A549 (cell line): Measurements from ENCODE around the gene FAM174C. TPM values are rescaled to one million over a fixed set of nuclear protein-coding genes. Genes with fewer than 3 reads are reported as not detected.

Experiments
- ATAC-seq, 2 experiments: fragments of 200-7000 bp in 1 of 2; fragments of >200 bp in 1 of 2; cut with Nextera tagmentation in 1 of 2; cut with Tn5 transposase in 1 of 2; 3 replicates each; pipeline versions ENCODE4 v1.8.0 to v1.9.1; 2018 to 2020; ENCODE audit warnings: mild to moderate bottlenecking in 1 of 2, moderate library complexity in 1 of 2
- CTCF ChIA-PET: fragments of 300-600 bp; sonication (Branson Sonifier 250); formaldehyde crosslinking; extraction: SDS; loops from one replicate; lab custom pipeline; 2021; ENCODE audit warnings: antibody characterized with exemption, inconsistent platforms; lab: Yijun Ruan, JAX
- POLR2A ChIA-PET: fragments of 350-600 bp; formaldehyde crosslinking; extraction: SDS; loops from one replicate; lab custom pipeline; 2021; ENCODE audit warnings: antibody characterized with exemption, inconsistent platforms; lab: Yijun Ruan, JAX
- DNase-seq, 2 experiments: peaks; one replicate each; pipeline versions ENCODE4 v3.0.0 to v3.0.0-alpha.2; 2011 to 2016; ENCODE audit warnings: low read depth in 1 of 2, low spot score in 1 of 2
- FAIRE-seq: peaks from 2 replicates; lab custom pipeline; 2011; peaks lifted over from hg19 to GRCh38; lab: Jason Lieb, UNC
- H3K27ac ChIP-seq, 2 experiments: fragments of >200 bp; sonication (Bioruptor Twin); formaldehyde crosslinking; 3 replicates each; pipeline ENCODE4 v1.5.1; 2016 to 2017
- H3K4me1 ChIP-seq: fragments of >200 bp; sonication (Bioruptor Twin); formaldehyde crosslinking; 3 replicates; pipeline ENCODE4 v1.6.1; 2016
- H3K4me2 ChIP-seq: fragments of >200 bp; sonication (Bioruptor Twin); formaldehyde crosslinking; 3 replicates; pipeline ENCODE4 v1.6.1; 2016
- H3K4me3 ChIP-seq: fragments of >200 bp; sonication (Bioruptor Twin); formaldehyde crosslinking; 3 replicates; pipeline ENCODE4 v1.5.1; 2016
- H3K9me3 ChIP-seq: fragments of >200 bp; sonication (Bioruptor Twin); formaldehyde crosslinking; 3 replicates; pipeline ENCODE4 v1.6.1; 2016
- HOXB5 ChIP-seq: fragments of 250-450 bp; sonication (Bioruptor Pico); IDR thresholded peaks from 2 replicates; pipeline ENCODE4 v1.5.0; 2020; ENCODE audit warnings: mild to moderate bottlenecking, moderate library complexity
- KDM1A ChIP-seq: fragments of 200-600 bp; sonication (generic); IDR thresholded peaks from 2 replicates; pipeline ENCODE4 v1.6.1; 2016; ENCODE audit warnings: low read depth, mild to moderate bottlenecking
- ZSCAN20 ChIP-seq: fragments of 250-450 bp; sonication (Bioruptor Pico); IDR thresholded peaks from 2 replicates; pipeline ENCODE4 v1.8.0; 2022; ENCODE audit warnings: mild to moderate bottlenecking, moderate library complexity
- WGBS: methylation state at CpG from one replicate; pipeline ENCODE4 v1.1.6; 2017; ENCODE audit errors: missing lambda C conversion rate; 5-methylcytosine and 5-hydroxymethylcytosine counted together
- polyA plus RNA-seq, 4 experiments: library from polyadenylated mRNA; depleted of rRNA in 3 of 4; stranded (reverse); fragments of >200 nt; fragmentation: RNase III in 1 of 4; extraction: RNeasy Plus Mini Kit Qiagen cat#74134 plus additional on column Dnase treatment in 1 of 4; gene quantifications; 2 replicates in 3 of 4; 3 replicates in 1 of 4; pipeline ENCODE4 v1.2.3, GENCODE V29; 2011 to 2017
- TF ChIP-seq, protein P1 (sequence below): fragments of >200 bp; sonication (Bioruptor Twin); formaldehyde crosslinking; IDR thresholded peaks from 2 replicates; pipeline ENCODE4 v1.6.1; 2016

The FAM174C gene
- polyA plus RNA-seq, 2 of the 4 experiments (the other 2 are of a cell fraction): 24.8 to 37.1 TPM

DNA sequence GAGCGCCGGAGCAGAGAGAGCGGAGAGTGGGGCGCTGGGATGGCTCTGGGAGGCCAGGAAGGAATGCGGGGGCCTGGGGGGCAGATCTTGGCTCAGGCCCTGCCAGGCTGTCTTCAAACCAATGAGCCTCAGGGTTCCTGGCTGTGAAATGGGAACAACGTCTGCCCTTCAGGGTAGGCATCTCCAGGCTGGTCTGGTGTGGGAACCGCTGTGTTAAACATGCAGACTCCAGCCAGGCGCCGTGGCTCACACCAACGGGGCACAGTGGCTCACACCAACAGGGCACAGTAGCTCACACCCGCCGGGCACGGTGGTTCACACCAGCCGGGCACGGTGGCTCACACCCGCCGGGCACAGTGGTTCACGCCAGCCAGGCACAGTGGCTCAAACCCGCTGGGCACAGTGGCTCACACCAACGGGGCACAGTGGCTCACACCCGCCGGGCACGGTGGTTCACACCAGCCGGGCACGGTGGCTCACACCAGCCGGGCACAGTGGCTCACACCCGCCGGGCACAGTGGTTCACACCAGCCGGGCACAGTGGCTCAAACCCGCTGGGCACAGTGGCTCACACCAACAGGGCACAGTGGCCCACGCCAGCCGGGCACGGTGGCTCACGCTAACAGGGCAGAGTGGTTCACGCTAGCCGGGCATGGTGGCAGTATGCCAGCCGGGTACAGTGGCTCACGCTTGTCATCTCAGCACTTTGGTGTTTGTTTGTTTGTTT lies 50.4 kb downstream of the FAM174C start:
- ChIA-PET POLR2A (interaction anchor here (0.6 kb wide), 1 partner anchor 10 kb away, joined by 3 read pairs; no protein-coding TSS in a partner anchor), CTCF (interaction anchor here (0.9 to 2.4 kb wide), 3 partner anchors 9 to 12 kb away, joined by 3 to 9 read pairs (median 4); no protein-coding TSS in a partner anchor)
- TF ChIP-seq HOXB5: no peak
- TF ChIP-seq, protein P1, sequence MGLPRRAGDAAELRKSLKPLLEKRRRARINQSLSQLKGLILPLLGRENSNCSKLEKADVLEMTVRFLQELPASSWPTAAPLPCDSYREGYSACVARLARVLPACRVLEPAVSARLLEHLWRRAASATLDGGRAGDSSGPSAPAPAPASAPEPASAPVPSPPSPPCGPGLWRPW: no peak
- 0 out of 2 replicates have a peak, but pooled peaks have one; percentile 37 for TF ChIP-seq KDM1A
- FAIRE-seq (no peak), ATAC-seq (no peak), DNase-seq (no peak)
- 88% methylated on average over 25 of the region's 38 CpGs for WGBS
- Histone ChIP-seq H3K4me1 (peaks cover 19% of the 10 kb centered on the region), H3K9me3 (no peaks in the 10 kb centered on the region), H3K4me3 (peak overlapping the region; percentile 40; the same call in 2 of the 3 replicates), H3K4me2 (peak overlapping the region; percentile 87), H3K27ac (peak overlapping the region; percentile 78 to 99)

DNA sequence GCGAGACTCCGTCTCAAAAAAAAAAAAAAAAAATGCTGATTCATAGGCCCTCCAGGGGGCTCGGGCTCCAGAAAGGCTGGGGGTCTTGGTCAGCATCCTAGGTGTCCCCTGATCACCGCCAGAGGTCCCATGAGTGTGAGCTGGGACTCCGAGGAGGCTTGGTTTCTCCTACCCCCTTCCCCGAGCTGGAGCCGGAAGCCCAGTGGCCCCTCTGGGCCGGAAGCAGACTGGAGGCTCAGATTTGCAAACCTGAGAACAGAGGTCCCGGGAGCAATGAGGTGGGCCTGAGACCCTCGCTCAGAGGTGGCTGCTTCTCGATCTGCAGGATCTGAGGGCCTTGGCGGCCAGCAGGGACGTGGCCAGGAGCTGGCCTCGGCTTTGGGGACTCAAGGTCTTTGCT lies 51.8 kb downstream of the FAM174C start:
- CTCF ChIA-PET: interaction anchor here (0.8 to 2.4 kb wide), 3 partner anchors 11 to 48 kb away, joined by 3 to 9 read pairs (median 4); no protein-coding TSS in a partner anchor
- ATAC-seq (no peak), FAIRE-seq (no peak), DNase-seq (no peak)
- 82% methylated on average over 13 of the region's 14 CpGs for WGBS
- no peak overlapping the region for H3K4me2 ChIP-seq
- no peak for TF ChIP-seq ZSCAN20 (CRISPR knock-in tag)
- TF ChIP-seq, protein P1: no peak
- no peak overlapping the region for H3K4me3 ChIP-seq
- no peak overlapping the region for H3K27ac ChIP-seq
- POLR2A ChIA-PET: no interaction called here
- peaks cover 14% of the 10 kb centered on the region for H3K4me1 ChIP-seq
- no peaks in the 10 kb centered on the region for H3K9me3 ChIP-seq

Other genes starting within 250 kb of the FAM174C start
- gene CNN2, start 248.9 kb upstream of the FAM174C start, polyA plus RNA-seq (2011; rRNA removed): 31.7 and 32.2 TPM in 2 replicates
- 99.3 to 115 TPM (median 101 TPM) in 3 replicates for gene CNN2, start 248.9 kb upstream of the FAM174C start, polyA plus RNA-seq (2017; fragmentation: RNase III; extraction: RNeasy Plus Mini Kit Qiagen cat#74134 plus additional on column Dnase treatment)
- 5.0 and 6.6 TPM in 2 replicates for gene ABCA7, start 235.4 kb upstream of the FAM174C start, polyA plus RNA-seq (2011; rRNA removed)
- 8.8 to 13.5 TPM (median 12.6 TPM) in 3 replicates for gene ABCA7, start 235.4 kb upstream of the FAM174C start, polyA plus RNA-seq (2017; fragmentation: RNase III; extraction: RNeasy Plus Mini Kit Qiagen cat#74134 plus additional on column Dnase treatment)
- 0.48 and 1.2 TPM in 2 replicates for gene ARHGAP45, start 208.4 kb upstream of the FAM174C start, polyA plus RNA-seq (2011; rRNA removed)
- gene ARHGAP45, start 208.4 kb upstream of the FAM174C start, polyA plus RNA-seq (2017; fragmentation: RNase III; extraction: RNeasy Plus Mini Kit Qiagen cat#74134 plus additional on column Dnase treatment): 1.5 to 1.9 TPM (median 1.8 TPM) in 3 replicates
- gene POLR2E, start 180.2 kb upstream of the FAM174C start, polyA plus RNA-seq (2011; rRNA removed): 81.0 and 99.6 TPM in 2 replicates
- gene POLR2E, start 180.2 kb upstream of the FAM174C start, polyA plus RNA-seq (2017; fragmentation: RNase III; extraction: RNeasy Plus Mini Kit Qiagen cat#74134 plus additional on column Dnase treatment): 170 to 181 TPM (median 172 TPM) in 3 replicates
- gene GPX4, start 171.5 kb upstream of the FAM174C start, polyA plus RNA-seq (2011; rRNA removed): 223 and 248 TPM in 2 replicates
- 370 to 402 TPM (median 394 TPM) in 3 replicates for gene GPX4, start 171.5 kb upstream of the FAM174C start, polyA plus RNA-seq (2017; fragmentation: RNase III; extraction: RNeasy Plus Mini Kit Qiagen cat#74134 plus additional on column Dnase treatment)
- gene SBNO2, start 101.3 kb upstream of the FAM174C start, polyA plus RNA-seq (2011; rRNA removed): 6.8 and 8.4 TPM in 2 replicates
- gene SBNO2, start 101.3 kb upstream of the FAM174C start, polyA plus RNA-seq (2017; fragmentation: RNase III; extraction: RNeasy Plus Mini Kit Qiagen cat#74134 plus additional on column Dnase treatment): 27.0 to 32.0 TPM (median 27.7 TPM) in 3 replicates
- gene STK11, start 69.8 kb upstream of the FAM174C start, polyA plus RNA-seq (2011; rRNA removed): 12.2 and 16.2 TPM in 2 replicates
- 33.6 to 34.2 TPM (median 34.0 TPM) in 3 replicates for gene STK11, start 69.8 kb upstream of the FAM174C start, polyA plus RNA-seq (2017; fragmentation: RNase III; extraction: RNeasy Plus Mini Kit Qiagen cat#74134 plus additional on column Dnase treatment)
- 0.19 and 0.30 TPM in 2 replicates for gene CBARP, start 37.5 kb upstream of the FAM174C start, polyA plus RNA-seq (2011; rRNA removed)
- 1.7 to 2.0 TPM (median 1.9 TPM) in 3 replicates for gene CBARP, start 37.5 kb upstream of the FAM174C start, polyA plus RNA-seq (2017; fragmentation: RNase III; extraction: RNeasy Plus Mini Kit Qiagen cat#74134 plus additional on column Dnase treatment)
- gene ATP5F1D, start 33.8 kb upstream of the FAM174C start, polyA plus RNA-seq (2011; rRNA removed): 18.5 and 28.7 TPM in 2 replicates
- 96.9 to 101 TPM (median 99.7 TPM) in 3 replicates for gene ATP5F1D, start 33.8 kb upstream of the FAM174C start, polyA plus RNA-seq (2017; fragmentation: RNase III; extraction: RNeasy Plus Mini Kit Qiagen cat#74134 plus additional on column Dnase treatment)
- gene MIDN, start 26.9 kb upstream of the FAM174C start, polyA plus RNA-seq (2011; rRNA removed): 9.1 and 11.8 TPM in 2 replicates
- 27.7 to 33.4 TPM (median 31.4 TPM) in 3 replicates for gene MIDN, start 26.9 kb upstream of the FAM174C start, polyA plus RNA-seq (2017; fragmentation: RNase III; extraction: RNeasy Plus Mini Kit Qiagen cat#74134 plus additional on column Dnase treatment)
- 92.4 and 151 TPM in 2 replicates for gene CIRBP, start 6.2 kb upstream of the FAM174C start, polyA plus RNA-seq (2011; rRNA removed)
- 178 to 201 TPM (median 189 TPM) in 3 replicates for gene CIRBP, start 6.2 kb upstream of the FAM174C start, polyA plus RNA-seq (2017; fragmentation: RNase III; extraction: RNeasy Plus Mini Kit Qiagen cat#74134 plus additional on column Dnase treatment)
- 0.16 and 0.24 TPM in 2 replicates for gene EFNA2, start 10.3 kb downstream of the FAM174C start, polyA plus RNA-seq (2011; rRNA removed)
- 0.84 to 1.3 TPM (median 1.2 TPM) in 3 replicates for gene EFNA2, start 10.3 kb downstream of the FAM174C start, polyA plus RNA-seq (2017; fragmentation: RNase III; extraction: RNeasy Plus Mini Kit Qiagen cat#74134 plus additional on column Dnase treatment)
- gene NDUFS7, start 108.4 kb downstream of the FAM174C start, polyA plus RNA-seq (2011; rRNA removed): 18.6 and 19.3 TPM in 2 replicates
- 68.4 to 72.8 TPM (median 68.9 TPM) in 3 replicates for gene NDUFS7, start 108.4 kb downstream of the FAM174C start, polyA plus RNA-seq (2017; fragmentation: RNase III; extraction: RNeasy Plus Mini Kit Qiagen cat#74134 plus additional on column Dnase treatment)
- gene GAMT, start 126.0 kb downstream of the FAM174C start, polyA plus RNA-seq (2011; rRNA removed): 11.3 and 13.6 TPM in 2 replicates
- gene GAMT, start 126.0 kb downstream of the FAM174C start, polyA plus RNA-seq (2017; fragmentation: RNase III; extraction: RNeasy Plus Mini Kit Qiagen cat#74134 plus additional on column Dnase treatment): 24.7 to 26.0 TPM (median 25.7 TPM) in 3 replicates
- gene DAZAP1, start 132.1 kb downstream of the FAM174C start, polyA plus RNA-seq (2011; rRNA removed): 47.8 and 58.9 TPM in 2 replicates
- gene DAZAP1, start 132.1 kb downstream of the FAM174C start, polyA plus RNA-seq (2017; fragmentation: RNase III; extraction: RNeasy Plus Mini Kit Qiagen cat#74134 plus additional on column Dnase treatment): 86.3 to 87.7 TPM (median 86.5 TPM) in 3 replicates
- 485 and 525 TPM in 2 replicates for gene RPS15, start 162.9 kb downstream of the FAM174C start, polyA plus RNA-seq (2011; rRNA removed)
- 1,370 to 1,458 TPM (median 1,378 TPM) in 3 replicates for gene RPS15, start 162.9 kb downstream of the FAM174C start, polyA plus RNA-seq (2017; fragmentation: RNase III; extraction: RNeasy Plus Mini Kit Qiagen cat#74134 plus additional on column Dnase treatment)
- 0.32 and 0.36 TPM in 2 replicates for gene APC2, start 174.6 kb downstream of the FAM174C start, polyA plus RNA-seq (2011; rRNA removed)
- gene APC2, start 174.6 kb downstream of the FAM174C start, polyA plus RNA-seq (2017; fragmentation: RNase III; extraction: RNeasy Plus Mini Kit Qiagen cat#74134 plus additional on column Dnase treatment): 1.3 to 1.6 TPM (median 1.6 TPM) in 3 replicates
- gene C19orf25, start 203.7 kb downstream of the FAM174C start, polyA plus RNA-seq (2011; rRNA removed): 6.5 and 8.2 TPM in 2 replicates
- gene C19orf25, start 203.7 kb downstream of the FAM174C start, polyA plus RNA-seq (2017; fragmentation: RNase III; extraction: RNeasy Plus Mini Kit Qiagen cat#74134 plus additional on column Dnase treatment): 17.1 to 20.7 TPM (median 18.9 TPM) in 3 replicates
- 0.76 and 1.0 TPM in 2 replicates for gene PCSK4, start 214.8 kb downstream of the FAM174C start, polyA plus RNA-seq (2011; rRNA removed)
- gene PCSK4, start 214.8 kb downstream of the FAM174C start, polyA plus RNA-seq (2017; fragmentation: RNase III; extraction: RNeasy Plus Mini Kit Qiagen cat#74134 plus additional on column Dnase treatment): 1.2 to 3.7 TPM (median 2.1 TPM) in 3 replicates
- 1.5 and 1.8 TPM in 2 replicates for gene REEP6, start 215.7 kb downstream of the FAM174C start, polyA plus RNA-seq (2011; rRNA removed)
- gene REEP6, start 215.7 kb downstream of the FAM174C start, polyA plus RNA-seq (2017; fragmentation: RNase III; extraction: RNeasy Plus Mini Kit Qiagen cat#74134 plus additional on column Dnase treatment): 3.6 to 4.8 TPM (median 4.3 TPM) in 3 replicates
- 1.4 and 2.3 TPM in 2 replicates for gene ADAMTSL5, start 237.5 kb downstream of the FAM174C start, polyA plus RNA-seq (2011; rRNA removed)
- 3.0 to 4.1 TPM (median 3.1 TPM) in 3 replicates for gene ADAMTSL5, start 237.5 kb downstream of the FAM174C start, polyA plus RNA-seq (2017; fragmentation: RNase III; extraction: RNeasy Plus Mini Kit Qiagen cat#74134 plus additional on column Dnase treatment)
- not detected in 2 replicates for gene PLK5, start 248.5 kb downstream of the FAM174C start, polyA plus RNA-seq (2011; rRNA removed)
- not detected in 3 replicates for gene PLK5, start 248.5 kb downstream of the FAM174C start, polyA plus RNA-seq (2017; fragmentation: RNase III; extraction: RNeasy Plus Mini Kit Qiagen cat#74134 plus additional on column Dnase treatment)